HG03565 (cell line): ENCODE data around the gene ZNF148.

Experiments
- ATAC-seq: cut with Tn5 transposase; IDR thresholded peaks from one replicate; pipeline ENCODE4 v1.9.1; 2021; ENCODE audit warnings: mild to moderate bottlenecking, moderate library complexity; ENCODE audit not compliant: unreplicated experiment

The ZNF148 gene

GRCh38 chr3:125194061-125194848 lies 180.9 kb downstream of the ZNF148 start:
- no peak for ATAC-seq

- no peak for ATAC-seq
Observed at GRCh38 chr3:125192190-125193035, 182.7 kb downstream of the ZNF148 start.

- no peak for ATAC-seq
Observed at GRCh38 chr3:125191730-125192129, 183.4 kb downstream of the ZNF148 start.

GRCh38 chr3:125191256-125191655 lies 183.9 kb downstream of the ZNF148 start:
- no peak for ATAC-seq

GRCh38 chr3:125190786-125191185 lies 184.3 kb downstream of the ZNF148 start:
- no peak for ATAC-seq

- ATAC-seq, result no peak
Observed at GRCh38 chr3:125189378-125190165, 185.6 kb downstream of the ZNF148 start.

- ATAC-seq, result no peak
Observed at GRCh38 chr3:125188955-125189354, 186.2 kb downstream of the ZNF148 start.

- no peak for ATAC-seq
Observed at GRCh38 chr3:125187599-125187910, 187.6 kb downstream of the ZNF148 start.

GRCh38 chr3:125186800-125187598 lies 188.1 kb downstream of the ZNF148 start:
- ATAC-seq, result no peak

- no peak for ATAC-seq
Observed at GRCh38 chr3:125186261-125186787, 188.8 kb downstream of the ZNF148 start.

- ATAC-seq, result no peak
Observed at GRCh38 chr3:125185805-125186204, 189.3 kb downstream of the ZNF148 start.

- ATAC-seq, result no peak
Observed at GRCh38 chr3:125179884-125180240, 195.3 kb downstream of the ZNF148 start.

- ATAC-seq, result no peak
Observed at GRCh38 chr3:125179143-125179883, 195.8 kb downstream of the ZNF148 start.

GRCh38 chr3:125177746-125178145 lies 197.4 kb downstream of the ZNF148 start:
- no peak for ATAC-seq
